ENCODE data around the gene STMN3. TPM values are rescaled to one million over a fixed set of nuclear protein-coding genes. Genes with fewer than 3 reads are reported as not detected.

STMN3 gene
- total and polyA plus RNA-seq, 2 donors from 2014 or later = 20.6 to 84.9 TPM

- no peak for TF ChIP-seq CTCF (IDR thresholded peaks at IDR 0.05; ENCODE audit: borderline replicate concordance, extremely low read depth, insufficient read depth)
- intact Hi-C loops (cut with DNase I) = no loop called here
- H3K9me3 ChIP-seq (ENCODE audit: control insufficient read depth in 2 of 3, insufficient read depth in 1 of 3, low read length in 3 of 3) = no peaks in the 10 kb centered on the region
- H3K27me3 ChIP-seq (ENCODE audit: control insufficient read depth, insufficient read depth, low read length) = no peaks in the 10 kb centered on the region
- FAIRE-seq (no peak), DNase-seq (peak in 1 of 5 donors; percentile 82)
- no peak overlapping the region for H3K4me3 ChIP-seq (ENCODE audit: low read length in 3 of 3)
- no peaks in the 10 kb centered on the region for H3K36me3 ChIP-seq (ENCODE audit: control insufficient read depth in 2 of 3, insufficient read depth in 3 of 3, low read length in 3 of 3)
- H3K27ac ChIP-seq (ENCODE audit: low read depth in 2 of 2, low read length in 2 of 2) = no peak overlapping the region
- no peak overlapping the region for H3K9ac ChIP-seq (ENCODE audit: low read length in 3 of 3)
- H3K4me1 ChIP-seq (ENCODE audit: control insufficient read depth in 2 of 3, insufficient read depth in 2 of 3, low read depth in 1 of 3, low read length in 3 of 3) = peaks cover 0 to 13% (median 0%) of the 10 kb centered on the region in 3 donors
Observed at GRCh38 chr20:63691711-63692435, 38.6 kb upstream of the STMN3 start.

- intact Hi-C loops (cut with DNase I) = no loop called here
- Histone ChIP-seq H3K27ac (ENCODE audit: low read depth in 2 of 2, low read length in 2 of 2) (no peak overlapping the region), H3K9me3 (ENCODE audit: control insufficient read depth in 2 of 3, insufficient read depth in 1 of 3, low read length in 3 of 3) (no peaks in the 10 kb centered on the region), H3K4me3 (ENCODE audit: low read length in 3 of 3) (no peak overlapping the region), H3K9ac (ENCODE audit: low read length in 3 of 3) (no peak overlapping the region), H3K4me1 (ENCODE audit: control insufficient read depth in 2 of 3, insufficient read depth in 2 of 3, low read depth in 1 of 3, low read length in 3 of 3) (peaks cover 0 to 15% (median 5%) of the 10 kb centered on the region in 3 donors), H3K27me3 (ENCODE audit: control insufficient read depth, insufficient read depth, low read length) (no peaks in the 10 kb centered on the region), H3K36me3 (ENCODE audit: control insufficient read depth in 2 of 3, insufficient read depth in 3 of 3, low read length in 3 of 3) (no peaks in the 10 kb centered on the region)
- DNase-seq (peak in 1 of 5 donors; percentile 78), FAIRE-seq (no peak)
- no peak for TF ChIP-seq CTCF (IDR thresholded peaks at IDR 0.05; ENCODE audit: borderline replicate concordance, extremely low read depth, insufficient read depth)
Observed at GRCh38 chr20:63690898-63691710, 37.9 kb upstream of the STMN3 start.

GRCh38 chr20:63690003-63690897 is 37.0 kb upstream of the STMN3 start:
- intact Hi-C loops (cut with DNase I) = no loop called here
- FAIRE-seq = no peak
- Histone ChIP-seq H3K27me3 (ENCODE audit: control insufficient read depth, insufficient read depth, low read length) (no peaks in the 10 kb centered on the region), H3K9me3 (ENCODE audit: control insufficient read depth in 2 of 3, insufficient read depth in 1 of 3, low read length in 3 of 3) (no peaks in the 10 kb centered on the region), H3K4me1 (ENCODE audit: control insufficient read depth in 2 of 3, insufficient read depth in 2 of 3, low read depth in 1 of 3, low read length in 3 of 3) (peaks cover 0 to 21% (median 5%) of the 10 kb centered on the region in 3 donors), H3K27ac (ENCODE audit: low read depth in 2 of 2, low read length in 2 of 2) (no peak overlapping the region), H3K36me3 (ENCODE audit: control insufficient read depth in 2 of 3, insufficient read depth in 3 of 3, low read length in 3 of 3) (no peaks in the 10 kb centered on the region), H3K4me3 (ENCODE audit: low read length in 3 of 3) (no peak overlapping the region), H3K9ac (ENCODE audit: low read length in 3 of 3) (no peak overlapping the region)
- DNase-seq = peak in 1 of 5 donors; percentile 77
- no peak for TF ChIP-seq CTCF (IDR thresholded peaks at IDR 0.05; ENCODE audit: borderline replicate concordance, extremely low read depth, insufficient read depth)

Data from kidney (tissue), 14 donors.